Amniotic stem cell (primary cell): Measurements from ENCODE around the gene UNC5A.

Experiments
- DNase-seq: peaks from one replicate; lab custom pipeline; 2025; lab: John Stamatoyannopoulos, UW

UNC5A gene

DNA sequence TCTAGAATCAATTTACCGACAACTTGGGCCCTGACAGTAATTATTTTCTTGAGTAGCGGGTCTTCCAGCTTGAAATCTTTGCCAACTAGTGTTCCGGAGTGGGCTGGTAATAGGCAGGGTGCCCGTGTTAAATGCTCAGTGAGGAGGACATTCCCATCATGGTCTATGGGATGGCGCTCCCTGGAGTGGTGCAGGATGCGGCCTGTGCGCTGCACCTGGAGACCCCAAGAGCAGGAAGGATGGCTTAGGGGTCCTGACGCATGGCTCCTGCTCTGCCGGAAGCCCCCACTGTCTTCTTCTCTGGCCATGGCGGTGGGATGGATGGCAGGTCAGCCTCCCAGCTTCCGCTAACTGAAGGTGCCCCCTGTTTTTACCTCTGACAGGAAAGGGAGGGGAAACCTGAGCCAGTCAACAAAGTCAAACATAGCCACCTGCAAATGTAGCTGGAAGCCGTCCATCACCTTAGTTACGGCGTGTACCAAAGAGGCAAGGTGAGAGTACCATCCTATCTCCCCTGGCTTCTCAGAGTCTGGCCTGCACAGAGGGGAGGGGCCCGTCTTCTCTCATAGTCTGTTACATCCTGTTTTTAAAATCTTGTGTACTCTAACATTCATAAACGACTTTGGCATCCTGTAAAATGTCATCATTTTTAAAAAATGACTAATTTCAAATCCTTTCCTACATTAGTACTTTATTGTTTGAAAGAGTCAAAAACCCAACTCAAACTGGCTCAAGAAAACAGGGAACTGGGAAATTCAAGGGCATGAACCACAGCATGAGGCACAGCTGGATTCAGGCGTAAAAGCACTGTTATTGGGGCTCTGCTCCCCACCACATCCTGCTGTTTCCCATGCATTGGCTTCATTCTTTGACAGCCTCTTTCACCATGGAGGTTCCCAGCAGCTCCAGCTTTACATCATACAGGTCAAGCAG lies 28.5 kb upstream of the UNC5A start:
- DNase-seq, result no peak

DNA sequence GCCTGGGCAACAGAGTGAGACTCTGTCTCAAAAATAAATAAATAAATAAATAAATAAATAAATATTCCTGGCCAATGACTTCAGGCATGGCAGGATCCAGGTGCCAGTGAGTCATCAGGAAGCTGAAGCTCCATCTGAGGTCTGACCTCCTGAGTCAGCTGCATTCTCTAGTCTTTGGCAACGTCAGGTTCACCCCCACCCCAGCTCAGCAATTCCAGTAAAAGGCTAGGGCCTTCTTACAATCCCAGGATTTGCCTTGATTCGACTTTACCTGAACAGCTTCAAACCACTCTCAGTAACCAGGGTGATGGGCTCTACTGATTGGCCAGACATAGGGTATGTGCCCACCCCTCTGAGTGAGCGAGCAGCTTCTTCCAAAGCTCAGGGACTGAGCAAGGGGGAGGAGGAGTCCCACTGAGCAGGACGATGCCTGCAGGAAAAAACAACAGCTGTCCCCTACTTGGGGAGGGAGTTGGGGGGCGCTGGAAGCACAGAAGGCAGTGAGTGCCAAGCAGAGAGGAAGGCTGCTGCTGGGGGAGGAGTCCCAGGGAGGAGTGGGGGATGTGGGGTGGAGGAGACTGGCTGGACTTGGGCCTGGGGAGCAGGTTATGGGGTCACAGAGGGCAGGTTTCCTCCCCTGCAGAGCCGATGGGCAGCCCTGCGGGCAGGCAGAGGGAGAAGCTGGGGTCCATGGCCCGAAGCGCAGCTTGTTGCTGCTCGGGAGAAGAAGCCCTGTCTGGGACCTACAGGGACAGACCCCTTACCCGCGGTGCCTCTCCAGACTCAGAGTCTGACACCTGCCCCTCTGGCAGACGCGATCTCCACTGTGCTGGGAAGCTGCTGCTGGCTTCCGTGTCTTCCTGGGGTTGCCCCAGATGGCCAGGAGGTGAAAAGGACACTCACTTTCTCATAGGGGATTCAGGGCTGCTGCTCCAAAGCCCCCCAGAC lies 25.9 kb upstream of the UNC5A start:
- no peak for DNase-seq

DNA sequence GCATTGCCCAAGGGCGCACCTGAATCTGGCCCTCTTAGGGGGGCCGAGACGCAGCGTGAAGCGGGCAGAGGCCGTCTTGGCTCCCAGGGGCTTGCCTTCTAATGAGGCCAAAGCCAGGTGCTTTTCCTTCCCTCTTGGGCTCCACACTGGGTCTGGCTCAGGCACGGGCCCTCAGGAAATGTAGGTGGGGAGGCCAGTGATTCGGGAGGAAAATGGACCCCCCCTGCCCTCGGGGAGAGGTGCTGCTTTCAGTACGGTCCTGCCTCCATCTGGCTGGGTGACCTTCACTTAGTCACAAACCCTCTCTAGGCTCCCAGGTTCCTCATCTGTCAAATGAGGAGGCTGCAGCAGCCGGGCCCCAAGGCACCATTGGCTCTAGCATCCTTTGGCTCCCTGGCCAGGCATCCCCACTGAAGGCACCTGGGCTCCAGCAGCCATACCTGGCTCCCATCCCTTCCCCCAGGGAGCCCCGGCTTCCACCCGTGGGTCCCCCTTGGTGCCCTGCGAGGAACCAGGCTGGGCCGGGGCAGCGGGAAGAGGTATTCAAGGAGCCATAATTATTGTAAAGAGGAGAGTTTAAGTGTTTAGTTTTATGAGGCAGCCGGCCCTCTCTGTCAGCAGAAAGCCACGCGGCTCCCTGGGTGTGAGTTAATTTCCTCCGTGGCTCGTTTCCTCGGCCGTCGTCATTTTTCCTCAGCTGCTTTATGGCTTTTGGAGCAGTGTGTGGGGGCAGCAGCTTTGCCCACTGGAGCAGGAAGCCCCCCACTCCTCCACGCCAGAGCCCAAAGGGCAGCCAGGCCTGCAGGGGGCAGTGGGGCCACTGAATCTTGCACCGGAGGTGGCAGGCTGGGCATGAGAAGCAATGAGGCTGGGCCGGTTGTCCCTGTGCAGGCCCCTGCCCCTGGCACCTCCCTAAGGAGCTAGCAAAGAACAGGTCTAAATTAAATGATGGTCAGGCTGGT lies 24.9 kb upstream of the UNC5A start:
- no peak for DNase-seq

DNA sequence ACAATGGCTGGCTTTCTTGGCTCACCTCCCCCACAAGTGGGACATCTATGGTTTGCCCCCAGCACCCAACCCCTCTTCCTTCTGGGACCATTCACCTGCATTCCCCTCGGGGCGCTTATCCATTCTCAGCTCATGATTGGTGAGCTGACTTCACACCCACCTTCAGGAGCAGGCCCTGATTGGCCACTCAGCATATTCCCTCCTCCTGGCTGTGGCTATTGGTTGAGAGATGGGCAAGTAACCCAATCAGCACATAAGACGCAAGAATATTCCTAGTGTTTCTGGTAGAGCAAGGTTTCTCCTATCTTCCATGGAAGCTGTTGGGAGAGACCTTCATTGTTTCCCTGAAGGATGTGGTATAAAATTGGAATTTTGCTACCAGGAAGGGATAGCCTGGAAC lies 22.7 kb upstream of the UNC5A start:
- no peak for DNase-seq

DNA sequence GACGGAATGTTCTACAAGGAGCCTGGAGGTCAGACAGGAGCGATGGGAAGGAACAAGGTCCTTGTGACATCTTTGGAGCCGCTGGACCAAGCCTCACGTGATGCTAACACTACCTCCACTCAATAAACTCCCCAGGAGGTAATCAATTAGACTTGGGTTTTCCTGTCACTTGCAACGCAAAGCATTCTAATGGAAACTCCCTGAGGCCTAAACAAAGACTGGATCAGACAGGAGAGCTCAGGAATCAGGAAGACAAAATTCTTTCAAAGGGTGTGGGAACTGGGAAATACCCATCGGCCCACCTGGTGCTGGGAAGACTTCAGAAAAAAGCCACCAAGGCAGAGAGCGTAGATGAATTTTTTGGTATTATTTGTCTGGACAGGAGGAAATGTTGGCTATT lies 22.3 kb upstream of the UNC5A start:
- DNase-seq, result no peak

DNA sequence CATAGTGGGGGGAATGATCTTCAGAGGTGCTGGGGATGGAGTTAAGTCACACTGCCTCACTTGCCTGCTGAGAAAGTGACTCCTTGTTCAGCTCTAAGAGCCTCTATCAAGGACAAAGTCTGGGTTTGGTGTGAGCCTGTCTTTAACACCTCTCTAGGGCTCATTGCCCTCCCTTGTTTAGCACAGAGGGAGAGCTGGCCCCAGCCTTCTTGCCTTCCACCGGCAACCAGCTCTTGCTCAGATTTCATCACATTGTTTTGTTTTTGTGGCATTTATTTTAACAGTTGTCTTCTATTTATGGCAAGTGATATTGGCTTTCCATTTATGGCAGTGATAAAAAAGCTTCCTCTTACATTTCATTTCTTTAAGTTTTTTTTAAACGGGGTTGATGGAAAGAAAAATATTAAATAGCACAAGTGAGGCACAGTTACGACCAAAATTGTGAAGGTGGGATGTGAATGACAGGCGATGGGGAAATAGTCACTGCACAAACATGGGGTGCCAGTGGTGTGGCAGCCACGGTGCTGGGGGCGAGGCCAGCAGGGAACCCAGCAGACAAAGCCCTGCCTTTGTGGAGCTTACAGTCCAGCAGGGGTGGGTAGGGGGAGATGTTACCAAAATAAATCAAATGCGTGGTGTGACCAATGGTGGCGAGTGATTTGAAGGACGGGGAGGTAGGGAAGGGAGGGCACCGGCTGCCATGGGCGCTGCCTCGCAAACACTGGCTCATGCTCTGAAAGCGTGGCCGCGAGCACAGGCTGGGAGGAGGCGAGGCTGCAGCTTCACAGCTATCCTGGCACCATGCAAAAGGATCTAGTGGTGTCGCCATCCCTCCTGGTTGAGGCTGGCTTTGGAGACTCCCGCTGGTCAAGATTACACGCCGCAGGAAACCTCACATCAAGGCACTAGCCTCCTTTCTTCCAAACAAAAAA lies 21.2 kb upstream of the UNC5A start:
- DNase-seq, result no peak

DNA sequence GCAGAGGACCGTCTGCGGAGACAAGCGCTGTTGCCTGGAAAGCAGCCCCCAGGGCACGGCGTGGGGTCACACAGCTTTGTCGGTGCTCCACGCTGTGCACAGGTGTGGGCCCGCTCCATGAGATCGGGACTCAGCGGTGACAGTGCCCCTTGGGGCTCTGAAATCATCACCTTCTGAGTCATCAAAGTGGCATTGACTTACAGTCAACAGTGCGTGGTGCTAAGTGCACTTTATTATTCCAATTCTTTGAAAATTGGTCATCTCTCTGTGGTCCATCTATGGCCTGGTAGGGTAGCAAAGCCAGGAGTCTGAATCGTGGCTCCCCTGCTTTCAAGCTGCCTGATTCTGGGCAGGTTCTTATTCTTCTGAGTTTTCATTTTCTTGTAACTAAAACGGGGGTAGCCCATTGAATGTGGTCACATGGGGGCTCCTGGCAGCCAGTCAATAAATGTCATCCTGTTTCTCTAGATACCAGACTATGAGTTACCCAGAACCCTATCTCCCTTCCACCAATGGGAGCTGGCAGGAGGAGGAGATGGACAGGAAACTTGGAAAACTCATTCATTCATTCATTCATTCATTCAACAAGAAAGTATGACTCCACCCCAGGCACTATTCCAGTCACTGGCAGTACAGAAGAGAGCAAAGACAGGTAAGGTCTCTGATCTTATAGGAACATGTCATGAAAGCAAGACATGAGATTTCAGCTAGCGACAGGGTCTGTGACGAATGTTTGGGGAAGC lies 20.3 kb upstream of the UNC5A start:
- DNase-seq, result no peak

DNA sequence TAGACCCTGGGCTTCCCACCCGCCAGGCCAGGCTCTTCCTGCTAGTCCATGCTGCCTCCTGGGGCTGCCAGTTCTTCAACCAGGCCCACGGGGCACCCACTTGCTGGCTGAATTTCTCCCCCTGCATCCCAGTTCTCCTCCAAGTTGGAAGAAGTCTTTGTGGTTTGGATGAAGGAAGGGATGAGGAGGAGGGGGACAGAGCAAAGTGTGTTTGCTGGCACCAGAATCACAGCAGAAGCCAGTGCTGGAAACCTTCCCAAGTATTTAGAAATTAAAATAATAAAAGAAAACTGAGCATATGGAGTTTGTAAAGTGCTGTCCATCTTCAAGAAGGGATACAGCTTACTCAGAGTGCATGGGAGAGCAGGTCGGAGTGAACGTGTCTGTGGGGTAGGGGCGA lies 19.4 kb upstream of the UNC5A start:
- no peak for DNase-seq

DNA sequence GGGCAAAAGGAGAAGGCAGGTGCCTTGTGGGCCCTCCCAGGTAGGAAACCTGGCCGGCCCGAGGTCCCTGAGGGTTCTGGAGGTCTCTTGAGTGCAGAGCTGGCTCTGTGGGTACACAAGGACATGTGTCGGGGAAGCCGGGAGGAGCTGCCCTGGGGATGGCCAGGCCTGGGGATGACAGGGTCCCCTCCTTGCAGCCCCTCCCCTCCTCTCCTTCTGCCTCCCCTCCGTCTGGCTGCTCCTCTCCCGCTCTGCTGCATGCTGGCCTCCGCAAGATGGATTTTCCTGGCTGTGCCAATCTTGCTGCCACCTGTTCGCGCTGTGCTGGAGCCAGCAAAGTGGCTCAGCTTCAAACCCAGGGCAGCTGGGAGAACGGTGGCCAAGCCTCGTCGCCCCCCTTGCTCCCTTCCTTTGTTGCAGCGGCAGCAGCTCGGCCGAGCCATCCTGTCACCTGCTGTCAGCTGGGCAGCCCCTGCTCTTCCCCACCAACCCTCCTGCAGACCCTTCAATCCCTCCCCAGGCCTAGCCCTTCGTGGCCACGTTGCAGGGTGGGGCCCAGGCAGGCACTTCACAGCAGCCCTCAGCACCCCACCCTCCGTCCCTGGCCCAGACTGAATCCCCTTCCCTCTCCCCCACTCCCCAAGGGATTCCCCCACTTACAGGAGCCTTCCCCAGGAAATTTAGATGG lies 17.6 kb upstream of the UNC5A start:
- no peak for DNase-seq

DNA sequence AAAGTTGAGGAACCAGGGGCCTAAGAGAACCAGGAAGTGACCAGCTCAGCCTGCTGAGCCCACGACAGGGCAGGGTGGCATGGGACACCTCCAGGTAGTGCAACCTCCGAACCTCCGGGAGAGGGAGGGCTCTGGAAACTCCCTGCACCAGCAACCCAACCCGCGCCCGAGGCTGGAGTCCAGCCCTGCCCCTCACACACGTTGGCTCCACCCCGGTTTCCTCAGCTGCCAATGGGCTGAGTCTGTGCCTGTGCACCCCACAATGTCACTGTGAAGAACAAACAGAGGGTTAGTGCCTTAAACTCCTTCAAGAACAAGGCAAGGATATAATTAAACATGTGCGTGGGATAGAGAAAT lies 17.0 kb upstream of the UNC5A start:
- DNase-seq, result no peak

DNA sequence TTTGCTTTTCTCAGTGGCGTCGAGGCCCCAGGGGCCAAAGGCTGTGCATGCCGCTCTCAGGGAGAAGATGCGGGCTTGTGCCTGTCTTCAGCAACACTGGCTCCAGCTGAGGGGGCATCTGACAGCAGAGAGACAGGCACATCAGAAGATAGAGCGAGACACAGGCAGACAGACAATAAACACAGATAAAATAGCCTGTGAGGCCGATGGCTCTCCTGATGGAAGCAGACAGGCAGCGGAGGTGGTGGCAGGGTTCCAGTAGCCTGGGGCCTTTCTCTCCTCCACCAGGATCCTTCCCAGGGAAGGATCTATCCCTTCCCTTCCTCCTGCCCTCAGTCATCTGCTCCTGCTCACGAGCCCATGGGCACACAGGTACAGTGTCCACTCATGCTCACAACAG lies 16.6 kb upstream of the UNC5A start:
- no peak for DNase-seq

DNA sequence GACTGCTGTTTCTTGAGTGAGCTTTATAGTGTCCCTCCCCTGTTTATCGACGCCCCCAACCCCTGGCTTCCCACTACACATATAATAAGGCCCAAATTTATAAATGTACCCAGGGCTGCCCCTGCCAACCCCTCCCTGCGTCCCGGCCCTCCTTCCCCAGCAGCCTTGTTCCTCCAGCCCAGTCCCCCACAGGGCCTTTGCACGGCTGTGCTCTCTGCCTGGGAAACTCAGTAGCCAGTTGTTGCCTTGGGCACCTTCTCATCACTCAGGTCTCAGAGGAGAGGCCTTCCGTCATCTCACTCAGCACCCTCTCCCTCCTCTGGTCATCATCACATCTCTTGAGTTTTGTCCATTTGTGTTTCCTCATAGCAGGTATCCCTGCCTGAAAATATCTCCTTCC lies 15.8 kb upstream of the UNC5A start:
- no peak for DNase-seq

DNA sequence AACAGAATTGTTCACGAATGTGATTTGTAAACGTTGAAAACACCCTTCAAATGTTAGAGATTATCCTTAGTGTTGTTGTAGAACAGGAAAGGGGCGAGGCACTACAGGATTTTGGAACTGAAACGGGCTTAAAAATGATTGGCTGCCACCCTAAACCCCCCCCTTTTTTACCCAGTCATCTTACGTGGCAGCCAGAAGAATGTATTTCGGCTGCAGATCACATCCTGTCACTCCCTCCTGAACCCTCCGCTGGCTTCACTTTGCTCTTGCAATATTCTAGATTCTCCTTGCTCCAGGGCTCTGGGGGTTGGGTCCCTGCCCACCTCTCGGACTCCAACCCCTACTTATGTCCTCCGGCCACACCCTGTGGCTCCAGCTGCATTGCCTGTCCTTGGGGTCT lies 13.9 kb upstream of the UNC5A start:
- no peak for DNase-seq

DNA sequence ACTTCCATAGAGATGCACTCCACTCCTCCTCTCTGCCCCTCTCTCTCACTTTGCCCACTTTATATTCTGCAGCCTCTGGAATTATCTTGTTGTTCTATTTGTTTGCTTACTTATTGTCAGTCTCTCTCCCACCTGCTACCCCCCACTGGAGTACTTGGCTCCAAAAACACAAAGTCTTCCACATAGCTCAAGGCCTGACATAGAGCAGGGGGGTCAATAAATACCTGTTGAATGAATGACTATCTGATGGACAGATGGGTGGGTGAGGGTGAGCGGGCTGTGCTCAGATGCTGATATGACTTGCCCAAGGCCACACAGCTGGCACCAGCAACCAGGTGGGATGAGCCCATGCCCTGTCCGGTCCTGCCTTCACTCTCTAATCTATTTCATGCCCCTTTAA lies 13.4 kb upstream of the UNC5A start:
- DNase-seq, result no peak

DNA sequence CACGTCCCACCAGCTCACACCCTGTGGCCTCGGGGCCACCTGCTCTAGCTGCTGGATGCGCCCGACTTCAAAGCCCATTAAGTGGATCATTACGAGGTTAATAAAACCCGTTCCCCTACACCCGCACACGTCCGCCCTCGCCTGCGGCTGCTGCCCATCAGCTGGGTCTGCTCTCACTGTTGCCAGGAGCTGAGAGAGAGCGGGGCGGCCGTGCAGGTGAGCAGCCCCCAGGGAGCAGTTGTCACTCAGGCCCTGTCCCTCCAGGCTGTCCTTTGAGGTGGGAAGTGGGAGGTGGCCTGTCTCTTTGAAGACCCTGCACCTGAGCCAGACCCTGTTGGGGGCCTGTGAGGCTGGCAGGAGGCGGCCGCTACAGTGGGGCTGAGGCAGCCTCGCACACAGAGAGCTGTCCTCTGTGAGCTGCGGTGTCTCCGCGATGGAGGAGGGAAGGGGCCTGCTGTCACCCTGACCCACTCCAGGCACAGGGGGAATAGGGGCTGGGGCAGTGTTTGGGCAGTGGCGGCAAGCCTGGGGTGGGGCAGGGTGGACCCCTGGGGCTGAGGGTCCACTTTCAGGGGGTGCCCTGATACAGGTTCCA lies 12.8 kb upstream of the UNC5A start:
- DNase-seq, result no peak

DNA sequence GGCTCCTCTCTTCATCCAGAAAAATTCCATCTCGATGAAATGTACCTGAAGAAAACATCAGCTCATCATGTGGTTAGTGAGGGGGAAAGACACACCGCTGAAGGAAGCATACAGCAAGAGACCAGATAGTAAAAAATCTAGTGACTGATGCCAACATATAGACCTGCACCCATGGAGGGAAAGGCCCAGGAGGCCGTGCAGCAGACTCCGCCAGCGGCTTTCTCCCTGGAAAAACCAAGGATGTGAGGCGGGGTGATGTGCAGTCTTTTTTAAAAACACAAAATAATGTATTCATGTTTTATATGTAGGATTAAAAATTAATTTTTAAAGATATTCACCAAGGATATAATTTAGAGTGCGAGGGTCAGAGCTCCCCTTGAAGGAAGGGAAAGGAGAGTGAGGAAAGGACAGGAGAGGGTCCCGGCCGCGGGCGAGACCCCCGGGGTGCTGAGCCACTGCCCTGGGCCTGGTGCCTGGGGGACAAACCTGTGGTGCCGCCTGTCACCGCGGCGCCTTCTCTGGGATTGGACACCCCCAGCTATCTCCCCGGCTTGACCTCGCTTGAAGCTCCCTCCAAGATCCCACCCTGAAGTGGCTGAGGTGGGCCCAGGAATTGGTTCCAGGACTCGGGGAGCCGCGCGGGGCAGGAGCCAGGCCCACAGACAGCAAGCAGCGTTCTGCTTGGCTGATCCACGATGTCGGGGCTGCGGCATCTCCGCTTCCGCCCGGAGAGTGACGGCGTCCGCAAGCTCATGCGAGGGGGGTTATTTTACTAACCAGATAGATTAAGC lies 12.1 kb upstream of the UNC5A start:
- no peak for DNase-seq

DNA sequence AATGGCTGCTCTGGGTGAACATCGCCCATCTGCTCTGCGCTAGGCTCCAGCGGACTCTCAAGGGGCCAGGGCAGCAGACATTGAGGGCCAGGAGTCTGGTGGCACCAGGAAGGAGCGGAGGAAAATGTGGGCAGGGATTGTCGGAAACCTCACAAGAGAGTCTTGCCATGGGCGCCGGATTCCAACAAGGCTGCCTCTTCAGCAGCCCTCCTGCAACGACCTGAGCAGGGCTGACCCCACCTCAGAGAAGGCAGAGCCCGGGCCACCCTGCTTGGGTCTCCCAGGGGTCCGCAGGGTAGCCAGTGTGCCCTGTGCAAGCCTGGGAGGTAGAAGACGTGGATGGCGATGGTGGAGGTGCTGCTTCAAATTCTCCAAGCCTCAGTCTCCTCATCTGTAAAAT lies 11.4 kb upstream of the UNC5A start:
- no peak for DNase-seq

DNA sequence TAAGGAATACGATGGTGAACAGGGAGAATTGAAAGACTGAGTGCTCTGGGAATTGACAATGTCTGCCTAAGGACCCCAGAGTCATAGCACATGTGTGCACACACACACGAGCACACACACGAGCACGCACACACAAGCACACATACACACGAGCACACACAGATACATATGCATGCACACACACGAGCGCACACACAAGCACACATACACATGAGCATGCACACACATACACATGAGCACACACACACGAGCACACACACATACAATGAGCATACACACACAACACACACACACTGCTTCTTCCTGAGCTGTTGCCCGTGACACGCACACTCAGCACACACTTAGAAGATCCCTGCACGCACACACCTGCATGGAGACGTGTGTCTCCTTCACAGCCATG lies 10.9 kb upstream of the UNC5A start:
- DNase-seq, result no peak
